ENCODE data around the gene FAM184A.

DNA sequence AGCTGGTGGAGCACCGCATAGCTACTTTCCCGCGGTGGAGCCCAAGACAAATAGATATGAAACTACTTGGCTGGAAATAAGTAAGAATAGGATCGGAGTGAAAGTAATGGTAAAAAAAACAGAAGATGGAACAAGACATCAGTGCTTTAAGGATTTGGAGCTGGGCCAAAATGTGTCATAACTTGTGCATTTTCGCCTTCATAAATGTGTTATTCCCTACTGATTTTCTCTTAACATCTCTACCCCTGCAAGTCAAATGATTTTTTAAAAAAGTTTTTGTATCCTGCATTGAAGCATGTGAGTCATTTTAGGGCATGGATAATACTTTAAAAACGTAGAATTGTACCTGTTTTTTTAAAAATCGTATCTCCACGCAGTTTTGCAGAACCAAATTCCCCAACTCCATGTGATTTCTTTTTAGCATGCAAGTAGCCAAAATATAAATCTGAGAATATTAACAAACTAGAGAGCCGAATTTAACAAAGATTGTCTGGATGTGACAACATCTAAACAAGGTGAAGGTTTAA is 882 bp upstream of the FAM184A start:
- TF ChIP-seq, protein P1, sequence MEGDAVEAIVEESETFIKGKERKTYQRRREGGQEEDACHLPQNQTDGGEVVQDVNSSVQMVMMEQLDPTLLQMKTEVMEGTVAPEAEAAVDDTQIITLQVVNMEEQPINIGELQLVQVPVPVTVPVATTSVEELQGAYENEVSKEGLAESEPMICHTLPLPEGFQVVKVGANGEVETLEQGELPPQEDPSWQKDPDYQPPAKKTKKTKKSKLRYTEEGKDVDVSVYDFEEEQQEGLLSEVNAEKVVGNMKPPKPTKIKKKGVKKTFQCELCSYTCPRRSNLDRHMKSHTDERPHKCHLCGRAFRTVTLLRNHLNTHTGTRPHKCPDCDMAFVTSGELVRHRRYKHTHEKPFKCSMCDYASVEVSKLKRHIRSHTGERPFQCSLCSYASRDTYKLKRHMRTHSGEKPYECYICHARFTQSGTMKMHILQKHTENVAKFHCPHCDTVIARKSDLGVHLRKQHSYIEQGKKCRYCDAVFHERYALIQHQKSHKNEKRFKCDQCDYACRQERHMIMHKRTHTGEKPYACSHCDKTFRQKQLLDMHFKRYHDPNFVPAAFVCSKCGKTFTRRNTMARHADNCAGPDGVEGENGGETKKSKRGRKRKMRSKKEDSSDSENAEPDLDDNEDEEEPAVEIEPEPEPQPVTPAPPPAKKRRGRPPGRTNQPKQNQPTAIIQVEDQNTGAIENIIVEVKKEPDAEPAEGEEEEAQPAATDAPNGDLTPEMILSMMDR (IDR thresholded peaks at IDR 0.05), result no peak
- TF ChIP-seq POLR2A (IDR thresholded peaks at IDR 0.05), result no peak
- TF ChIP-seq POLR2AphosphoS5 (IDR thresholded peaks at IDR 0.05), result no peak

Measured in breast epithelium (tissue), 3 donors.